Esophagus muscularis mucosa (tissue), 4 donors: Measurements from ENCODE around the gene KLHL6.

Source experiments
- CTCF ChIP-seq, 3 experiments: fragments of 200-600 bp in 2 of 3; fragments of 450-650 bp in 1 of 3; sonication (generic) in 2 of 3; IDR thresholded peaks; one replicate each; pipeline ENCODE4 v1.5.1; 2017 to 2019; ENCODE audit warnings: antibody characterized with exemption in 3 of 3, mild to moderate bottlenecking in 2 of 3, moderate library complexity in 1 of 3
- EP300 ChIP-seq: sonication (generic); formaldehyde crosslinking; IDR thresholded peaks from one replicate; pipeline ENCODE4 v1.6.1; 2017; ENCODE audit warnings: antibody characterized with exemption
- POLR2A ChIP-seq: fragments of 450-650 bp; IDR thresholded peaks from one replicate; pipeline ENCODE4 v1.6.1; 2017; ENCODE audit warnings: antibody characterized with exemption, moderate library complexity, mild to moderate bottlenecking, low read depth
- POLR2AphosphoS5 ChIP-seq, 2 donors: sonication (generic); formaldehyde crosslinking; IDR thresholded peaks; one replicate each; pipeline ENCODE4 v1.6.1; 2017; ENCODE audit warnings: antibody characterized with exemption in 2 of 2

- TF ChIP-seq CTCF (IDR thresholded peaks at IDR 0.05) (no peak), POLR2AphosphoS5 (IDR thresholded peaks at IDR 0.05) (no peak), POLR2A (no peak), EP300 (no peak)
Observed at GRCh38 chr3:183488343-183488742, 67.2 kb downstream of the KLHL6 start.
